ENCODE results near the gene PRM3.

PRM3 gene

GRCh38 chr16:11241480-11242204 lies 31.8 kb downstream of the PRM3 start:
- no peaks in the 10 kb centered on the region for H3K9me3 ChIP-seq (ENCODE audit: control insufficient read depth in 1 of 2, low read length in 2 of 2)
- H3K36me3 ChIP-seq (ENCODE audit: control insufficient read depth in 1 of 2, insufficient read depth in 2 of 2, low read length in 2 of 2), result no peaks in the 10 kb centered on the region
- no peak overlapping the region for H3K27ac ChIP-seq (ENCODE audit: low read length)
- no peaks in the 10 kb centered on the region for H3K27me3 ChIP-seq (ENCODE audit: low read depth, low read length)
- H3K4me3 ChIP-seq (ENCODE audit: low read depth in 1 of 2, low read length in 2 of 2), result no peak overlapping the region
- H3K4me1 ChIP-seq (ENCODE audit: control insufficient read depth in 1 of 2, insufficient read depth in 2 of 2, low read length in 2 of 2), result no peaks in the 10 kb centered on the region

GRCh38 chr16:11240636-11241473 lies 32.6 kb downstream of the PRM3 start:
- no peak overlapping the region for H3K27ac ChIP-seq (ENCODE audit: low read length)
- H3K4me3 ChIP-seq (ENCODE audit: low read depth in 1 of 2, low read length in 2 of 2), result no peak overlapping the region

GRCh38 chr16:11239644-11240632 lies 33.5 kb downstream of the PRM3 start:
- Histone ChIP-seq H3K36me3 (ENCODE audit: control insufficient read depth in 1 of 2, insufficient read depth in 2 of 2, low read length in 2 of 2) (no peaks in the 10 kb centered on the region), H3K9me3 (ENCODE audit: control insufficient read depth in 1 of 2, low read length in 2 of 2) (no peaks in the 10 kb centered on the region), H3K4me1 (ENCODE audit: control insufficient read depth in 1 of 2, insufficient read depth in 2 of 2, low read length in 2 of 2) (no peaks in the 10 kb centered on the region), H3K4me3 (ENCODE audit: low read depth in 1 of 2, low read length in 2 of 2) (no peak overlapping the region), H3K27me3 (ENCODE audit: low read depth, low read length) (no peaks in the 10 kb centered on the region), H3K27ac (ENCODE audit: low read length) (no peak overlapping the region)

More at GRCh38 chr16:11240636-11241473, 32.6 kb downstream of the PRM3 start:
- H3K9me3 ChIP-seq (ENCODE audit: control insufficient read depth in 1 of 2, low read length in 2 of 2), result no peaks in the 10 kb centered on the region
- no peaks in the 10 kb centered on the region for H3K27me3 ChIP-seq (ENCODE audit: low read depth, low read length)
- H3K36me3 ChIP-seq (ENCODE audit: control insufficient read depth in 1 of 2, insufficient read depth in 2 of 2, low read length in 2 of 2), result no peaks in the 10 kb centered on the region
- H3K4me1 ChIP-seq (ENCODE audit: control insufficient read depth in 1 of 2, insufficient read depth in 2 of 2, low read length in 2 of 2), result no peaks in the 10 kb centered on the region

GRCh38 chr16:11238272-11239202 lies 34.9 kb downstream of the PRM3 start:
- H3K4me3 ChIP-seq (ENCODE audit: low read depth in 1 of 2, low read length in 2 of 2), result no peak overlapping the region
- H3K36me3 ChIP-seq (ENCODE audit: control insufficient read depth in 1 of 2, insufficient read depth in 2 of 2, low read length in 2 of 2), result no peaks in the 10 kb centered on the region
- no peaks in the 10 kb centered on the region for H3K9me3 ChIP-seq (ENCODE audit: control insufficient read depth in 1 of 2, low read length in 2 of 2)
- no peaks in the 10 kb centered on the region for H3K4me1 ChIP-seq (ENCODE audit: control insufficient read depth in 1 of 2, insufficient read depth in 2 of 2, low read length in 2 of 2)
- no peaks in the 10 kb centered on the region for H3K27me3 ChIP-seq (ENCODE audit: low read depth, low read length)
- no peak overlapping the region for H3K27ac ChIP-seq (ENCODE audit: low read length)

DNA sequence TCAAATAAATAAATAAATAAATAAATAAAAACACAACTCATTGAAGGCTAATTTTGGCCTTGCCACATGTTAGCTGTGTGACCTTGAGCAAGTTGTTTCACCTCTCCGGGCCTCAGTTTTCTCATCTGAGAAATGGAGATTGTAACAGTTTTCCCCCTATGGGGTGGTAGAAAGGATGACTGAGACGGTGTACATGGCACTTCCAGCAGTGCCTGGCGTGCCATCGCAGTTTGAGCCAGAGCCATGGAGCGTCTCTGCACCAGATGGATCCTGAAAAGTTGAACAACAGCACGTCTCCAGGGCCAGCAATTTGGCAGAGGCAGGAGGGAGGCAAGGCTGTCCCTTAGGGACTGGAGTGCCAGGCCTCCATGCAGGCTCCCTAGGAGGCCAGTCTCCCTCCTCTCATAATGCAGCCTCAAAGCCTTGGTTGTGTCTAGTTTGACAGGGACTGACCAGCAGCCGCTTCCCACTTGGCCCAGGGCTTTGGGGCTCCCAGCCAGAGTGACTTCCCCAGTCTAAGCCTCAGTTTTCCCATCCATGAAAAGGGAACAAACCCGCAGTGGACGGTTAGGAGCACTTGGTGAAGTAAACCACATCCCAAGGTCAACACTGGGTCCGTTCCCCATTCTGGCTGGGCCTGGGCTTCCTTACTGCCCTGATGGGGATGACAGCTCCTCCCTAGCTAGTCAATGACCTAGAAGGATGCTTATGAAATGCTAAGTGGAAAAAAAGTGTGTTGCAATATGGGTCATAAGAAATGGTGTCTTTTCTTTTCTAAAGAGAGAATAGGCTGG lies 36.8 kb downstream of the PRM3 start:
- H3K4me1 ChIP-seq (ENCODE audit: control insufficient read depth in 1 of 2, insufficient read depth in 2 of 2, low read length in 2 of 2), result no peaks in the 10 kb centered on the region
- no peak overlapping the region for H3K4me3 ChIP-seq (ENCODE audit: low read depth in 1 of 2, low read length in 2 of 2)
- no peak overlapping the region for H3K27ac ChIP-seq (ENCODE audit: low read length)
- H3K9me3 ChIP-seq (ENCODE audit: control insufficient read depth in 1 of 2, low read length in 2 of 2), result no peaks in the 10 kb centered on the region
- H3K36me3 ChIP-seq (ENCODE audit: control insufficient read depth in 1 of 2, insufficient read depth in 2 of 2, low read length in 2 of 2), result no peaks in the 10 kb centered on the region
- no peaks in the 10 kb centered on the region for H3K27me3 ChIP-seq (ENCODE audit: low read depth, low read length)

GRCh38 chr16:11235703-11235991 lies 37.8 kb downstream of the PRM3 start:
- H3K36me3 ChIP-seq (ENCODE audit: control insufficient read depth in 1 of 2, insufficient read depth in 2 of 2, low read length in 2 of 2), result no peaks in the 10 kb centered on the region
- no peak overlapping the region for H3K27ac ChIP-seq (ENCODE audit: low read length)

GRCh38 chr16:11234884-11235702 lies 38.3 kb downstream of the PRM3 start:
- Histone ChIP-seq H3K27ac (ENCODE audit: low read length) (no peak overlapping the region), H3K4me1 (ENCODE audit: control insufficient read depth in 1 of 2, insufficient read depth in 2 of 2, low read length in 2 of 2) (no peaks in the 10 kb centered on the region), H3K27me3 (ENCODE audit: low read depth, low read length) (no peaks in the 10 kb centered on the region), H3K9me3 (ENCODE audit: control insufficient read depth in 1 of 2, low read length in 2 of 2) (no peaks in the 10 kb centered on the region), H3K36me3 (ENCODE audit: control insufficient read depth in 1 of 2, insufficient read depth in 2 of 2, low read length in 2 of 2) (no peaks in the 10 kb centered on the region), H3K4me3 (ENCODE audit: low read depth in 1 of 2, low read length in 2 of 2) (no peak overlapping the region)

More at GRCh38 chr16:11235703-11235991, 37.8 kb downstream of the PRM3 start:
- no peaks in the 10 kb centered on the region for H3K4me1 ChIP-seq (ENCODE audit: control insufficient read depth in 1 of 2, insufficient read depth in 2 of 2, low read length in 2 of 2)
- no peaks in the 10 kb centered on the region for H3K9me3 ChIP-seq (ENCODE audit: control insufficient read depth in 1 of 2, low read length in 2 of 2)
- no peaks in the 10 kb centered on the region for H3K27me3 ChIP-seq (ENCODE audit: low read depth, low read length)
- no peak overlapping the region for H3K4me3 ChIP-seq (ENCODE audit: low read depth in 1 of 2, low read length in 2 of 2)

GRCh38 chr16:11233727-11234376 lies 39.6 kb downstream of the PRM3 start:
- Histone ChIP-seq H3K27ac (ENCODE audit: low read length) (no peak overlapping the region), H3K4me1 (ENCODE audit: control insufficient read depth in 1 of 2, insufficient read depth in 2 of 2, low read length in 2 of 2) (no peaks in the 10 kb centered on the region), H3K9me3 (ENCODE audit: control insufficient read depth in 1 of 2, low read length in 2 of 2) (no peaks in the 10 kb centered on the region), H3K27me3 (ENCODE audit: low read depth, low read length) (no peaks in the 10 kb centered on the region), H3K36me3 (ENCODE audit: control insufficient read depth in 1 of 2, insufficient read depth in 2 of 2, low read length in 2 of 2) (no peaks in the 10 kb centered on the region), H3K4me3 (ENCODE audit: low read depth in 1 of 2, low read length in 2 of 2) (no peak overlapping the region)

Data from muscle layer of duodenum (tissue), 2 donors.